KBM-7 (cell line): ENCODE results near the gene NUP42.
A peak's percentile ranks its signal among the peaks of the same experiment; 100 is the strongest.
"Not testable (repeated sequence)": the region's sequence is repeated elsewhere in the genome, so short reads cannot be mapped to it uniquely, and the experiment has no call there.

Source experiments
- DNase-seq: peaks from one replicate; pipeline ENCODE4 v3.0.0-alpha.2; 2015
- in situ Hi-C: fragments of 300-500 bp; cut with MboI; formaldehyde crosslinking; loops from 2 replicates; pipeline ENCODE4 v1.14.3; 2020; ENCODE audit warnings: low sequenced_read_pairs, low pct_unique_long_range_greater_than_20kb, mixed read lengths

Gene NUP42, protein sequence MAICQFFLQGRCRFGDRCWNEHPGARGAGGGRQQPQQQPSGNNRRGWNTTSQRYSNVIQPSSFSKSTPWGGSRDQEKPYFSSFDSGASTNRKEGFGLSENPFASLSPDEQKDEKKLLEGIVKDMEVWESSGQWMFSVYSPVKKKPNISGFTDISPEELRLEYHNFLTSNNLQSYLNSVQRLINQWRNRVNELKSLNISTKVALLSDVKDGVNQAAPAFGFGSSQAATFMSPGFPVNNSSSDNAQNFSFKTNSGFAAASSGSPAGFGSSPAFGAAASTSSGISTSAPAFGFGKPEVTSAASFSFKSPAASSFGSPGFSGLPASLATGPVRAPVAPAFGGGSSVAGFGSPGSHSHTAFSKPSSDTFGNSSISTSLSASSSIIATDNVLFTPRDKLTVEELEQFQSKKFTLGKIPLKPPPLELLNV

GRCh38 chr7:23181684-23182553, at the start of gene NUP42:
Gene NUP42 (plus strand): TSS chr7:23182048. CDS start chr7:23182086, 38 bp downstream.
- peak; percentile 99 for DNase-seq
- in situ Hi-C loops, result no loop called here

- in situ Hi-C loops, result no loop called here
- DNase-seq, result no peak
Measured at GRCh38 chr7:23133797-23134196, 48.1 kb upstream of the NUP42 start.

DNA sequence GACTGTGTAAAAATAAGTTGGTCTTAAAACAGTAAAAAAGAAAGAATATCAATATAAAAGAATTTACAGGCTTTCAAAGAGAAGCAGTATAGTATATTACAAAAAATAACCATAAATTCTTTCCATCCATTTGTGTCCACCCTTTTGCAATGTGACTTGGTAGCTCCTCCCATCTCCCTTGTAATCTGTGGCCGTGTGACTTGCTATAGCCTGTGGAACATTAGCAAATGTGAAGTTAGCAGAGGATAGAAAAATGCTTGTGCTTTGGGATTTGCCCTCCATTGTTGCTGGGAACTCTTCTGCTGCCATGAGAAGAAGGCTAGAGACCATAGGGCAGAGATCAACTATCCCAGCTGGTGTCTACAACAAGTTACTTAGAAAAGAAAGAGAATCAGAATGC, 46.1 kb upstream of the NUP42 start:
- in situ Hi-C loops, result no loop called here
- DNase-seq, result no peak

DNA sequence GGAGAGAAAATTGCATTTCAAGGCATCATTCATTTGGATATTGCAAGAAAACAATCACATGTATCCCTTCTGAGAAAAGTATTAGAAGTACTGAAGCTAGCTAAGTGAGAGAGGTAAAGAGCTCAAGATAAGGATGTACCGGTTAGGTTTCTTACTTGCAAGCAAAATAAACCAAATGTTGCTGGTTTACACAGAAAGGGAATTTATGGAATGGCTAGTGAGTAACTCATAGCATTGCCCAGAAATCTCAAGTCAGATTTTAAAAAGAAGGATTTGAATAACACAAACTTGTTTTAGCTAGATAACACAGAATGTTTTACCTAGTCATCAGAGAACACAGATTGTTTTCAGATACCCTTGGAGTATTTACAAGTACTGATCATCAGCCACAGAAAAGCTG, 45.6 kb upstream of the NUP42 start:
- in situ Hi-C loops, result no loop called here
- no peak for DNase-seq

DNA sequence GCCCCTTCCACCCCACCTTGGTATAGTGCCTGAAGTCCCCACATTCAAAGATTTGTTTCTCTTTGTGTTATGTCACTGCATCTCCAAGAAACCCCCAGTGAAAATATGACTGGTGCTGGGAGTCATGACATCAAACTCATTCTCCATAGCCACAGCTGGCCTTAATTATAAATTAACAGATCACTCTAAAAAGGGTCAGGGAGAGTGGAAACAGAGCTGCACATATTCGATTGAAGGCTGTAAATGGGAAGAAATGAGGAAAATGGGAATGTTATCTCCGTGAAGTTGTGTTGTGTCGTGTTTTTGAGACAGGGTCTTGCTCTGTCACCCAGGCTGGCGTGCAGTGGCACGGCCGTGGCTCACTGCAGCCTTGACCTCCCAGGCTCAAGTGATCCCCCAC, 24.2 kb upstream of the NUP42 start:
- in situ Hi-C loops, result no loop called here
- no peak for DNase-seq

DNA sequence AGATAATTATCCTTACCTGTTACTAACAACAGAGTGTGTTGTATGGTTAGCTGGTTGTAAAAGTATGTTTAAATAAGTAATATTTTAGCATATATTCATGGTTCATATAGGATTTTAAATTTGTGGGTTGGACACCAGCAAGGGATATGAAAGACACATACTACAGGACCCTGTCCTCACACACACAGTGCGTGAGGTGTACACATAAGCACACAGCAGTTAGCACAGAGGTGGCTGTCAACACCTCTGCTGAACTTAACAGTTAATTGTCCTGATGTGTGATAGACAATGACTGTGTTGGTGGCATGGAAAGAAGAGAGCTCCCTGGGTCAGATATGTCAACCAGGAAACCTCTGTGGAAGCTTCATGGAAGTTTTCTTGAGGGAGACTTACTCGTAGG, 23.3 kb upstream of the NUP42 start:
- in situ Hi-C loops, result no loop called here
- DNase-seq, result no peak

- no peak for DNase-seq
- in situ Hi-C loops, result no loop called here
Measured at GRCh38 chr7:23161482-23161881, 20.4 kb upstream of the NUP42 start.

DNA sequence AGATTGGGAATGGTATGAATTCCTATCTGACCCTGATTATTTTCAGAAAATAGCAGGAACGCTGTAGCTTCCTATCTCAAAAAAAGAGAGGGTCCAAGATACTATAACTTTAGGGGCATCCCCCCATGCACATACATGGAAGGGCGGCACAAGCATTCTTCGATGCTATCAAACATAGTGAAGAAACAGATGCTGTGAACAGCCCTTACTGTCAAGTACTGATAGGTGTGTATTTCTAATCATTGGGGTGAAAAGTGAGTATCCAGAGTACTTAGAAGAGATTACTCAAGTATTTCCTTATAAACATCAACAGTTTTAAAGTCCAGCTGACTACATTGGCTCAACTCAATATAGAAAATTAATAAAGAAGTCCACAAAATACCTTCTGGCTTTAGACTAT, 17.0 kb upstream of the NUP42 start:
- in situ Hi-C loops, result no loop called here
- no peak for DNase-seq

- DNase-seq, result no peak
- in situ Hi-C loops, result no loop called here
Measured at GRCh38 chr7:23165316-23165715, 16.5 kb upstream of the NUP42 start.

DNA sequence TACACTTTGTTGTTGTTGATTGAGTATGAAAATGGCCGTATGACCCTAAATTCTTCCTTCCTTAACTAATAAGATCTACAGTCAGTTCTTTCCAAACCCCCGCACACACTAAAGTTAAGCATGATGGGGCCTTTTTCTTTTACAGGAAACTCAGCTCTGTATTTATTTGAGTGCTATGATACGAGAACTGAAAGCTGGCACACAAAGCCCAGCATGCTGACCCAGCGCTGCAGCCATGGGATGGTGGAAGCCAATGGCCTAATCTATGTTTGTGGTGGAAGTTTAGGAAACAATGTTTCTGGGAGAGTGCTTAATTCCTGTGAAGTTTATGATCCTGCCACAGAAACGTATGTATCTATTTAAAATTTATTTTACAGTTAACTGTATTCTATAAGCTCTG, 14.2 kb upstream of the NUP42 start:
- DNase-seq, result no peak
- in situ Hi-C loops, result no loop called here

DNA sequence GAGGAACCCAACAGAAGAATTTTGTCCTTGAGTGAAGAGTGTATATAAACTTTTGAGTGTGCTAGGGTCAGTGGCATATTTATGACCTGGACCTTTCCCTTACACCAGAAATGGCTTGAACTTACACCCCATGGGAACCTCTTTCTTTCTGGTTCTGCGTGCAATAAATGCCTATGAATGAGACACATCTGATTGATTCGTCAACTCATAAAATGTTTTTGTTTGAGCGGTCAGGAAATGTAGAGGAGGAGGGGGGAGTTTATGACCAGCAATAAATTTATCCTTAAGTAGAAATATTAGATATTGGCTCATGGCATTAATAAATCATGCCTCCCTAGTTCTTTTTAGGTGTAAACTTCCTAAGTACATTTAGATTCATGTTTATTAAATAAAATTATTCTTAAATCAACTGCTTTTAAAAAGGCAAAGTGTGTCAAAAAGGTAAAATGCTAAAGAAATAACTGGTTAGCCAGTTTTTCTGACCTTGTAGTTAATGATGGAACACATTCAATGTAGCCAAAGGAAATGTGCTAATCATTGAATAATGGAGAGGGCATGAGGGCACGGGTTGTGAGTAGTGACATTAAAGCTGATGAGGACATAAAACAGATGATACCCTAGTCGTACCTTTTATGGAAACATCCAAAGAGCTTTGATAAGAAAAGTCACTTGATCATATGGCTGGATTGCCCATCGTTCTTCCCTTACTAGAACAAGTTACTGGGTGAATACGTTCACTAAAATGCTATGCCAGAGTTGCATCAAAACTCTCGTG, 13.6 kb upstream of the NUP42 start:
- no peak for DNase-seq
- in situ Hi-C loops, result no loop called here

GRCh38 chr7:23175938-23176337, 5.9 kb upstream of the NUP42 start:
- in situ Hi-C loops, result no loop called here
- DNase-seq, result peak; percentile 61

DNA sequence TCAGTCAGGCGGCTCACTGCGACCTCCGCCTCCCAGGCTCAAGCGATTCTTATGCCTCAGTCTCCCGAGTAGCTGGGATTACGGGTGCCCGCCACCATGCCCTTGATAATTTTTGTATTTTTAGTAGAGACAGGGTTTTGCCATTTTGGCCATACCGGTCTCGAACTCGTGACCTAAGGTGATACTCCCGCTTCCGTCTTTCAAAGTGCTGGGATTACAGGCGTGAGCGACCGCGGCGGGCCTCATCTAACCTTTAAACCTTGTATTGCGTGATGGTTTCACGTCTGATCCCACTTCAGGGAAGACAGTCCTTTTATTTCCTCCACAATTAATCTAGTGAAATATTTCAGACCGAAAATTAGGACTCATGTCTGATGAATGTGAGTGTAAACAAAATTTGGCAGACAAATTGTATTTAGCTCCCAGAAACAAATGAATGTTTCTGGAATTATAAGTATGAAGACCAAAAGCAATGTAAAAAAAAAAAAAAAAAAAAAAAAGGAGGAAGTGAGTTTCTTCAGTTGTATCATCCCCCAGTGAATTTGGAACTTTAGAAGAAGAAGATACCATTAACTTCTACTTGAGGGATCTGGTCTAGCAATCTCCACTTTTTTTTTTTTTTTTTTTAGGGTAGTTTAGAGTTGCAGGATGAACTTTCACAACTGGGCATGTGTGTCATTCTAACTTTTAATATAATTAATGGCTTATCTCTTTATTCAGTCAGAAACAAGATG, 1.6 kb downstream of the NUP42 start:
- peak; percentile 57 for DNase-seq
- in situ Hi-C loops, result no loop called here

GRCh38 chr7:23184291-23184690, 2.4 kb downstream of the NUP42 start:
- no peak for DNase-seq
- in situ Hi-C loops, result no loop called here

- in situ Hi-C loops, result no loop called here
- peak; percentile 66 for DNase-seq
Measured at GRCh38 chr7:23184709-23185359, 3.0 kb downstream of the NUP42 start.

DNA sequence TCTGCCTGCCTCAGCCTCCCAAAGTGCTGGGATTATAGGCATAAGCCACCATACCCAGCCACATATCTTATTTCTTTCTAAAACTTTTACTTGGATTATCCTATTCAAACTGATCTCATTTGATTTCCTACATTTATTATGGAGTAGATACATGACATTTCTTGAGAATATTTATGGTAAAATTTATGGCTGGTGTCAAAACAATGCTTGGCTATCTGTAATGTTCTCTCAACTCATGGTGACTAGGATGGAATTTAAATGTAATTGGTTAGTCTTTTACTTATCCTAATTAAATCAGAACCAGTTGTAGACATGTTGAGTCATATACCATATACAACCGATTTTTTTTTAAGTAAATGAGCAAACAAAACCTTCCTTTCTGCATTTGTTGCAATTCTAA, 4.1 kb downstream of the NUP42 start:
- in situ Hi-C loops, result no loop called here
- no peak for DNase-seq

DNA sequence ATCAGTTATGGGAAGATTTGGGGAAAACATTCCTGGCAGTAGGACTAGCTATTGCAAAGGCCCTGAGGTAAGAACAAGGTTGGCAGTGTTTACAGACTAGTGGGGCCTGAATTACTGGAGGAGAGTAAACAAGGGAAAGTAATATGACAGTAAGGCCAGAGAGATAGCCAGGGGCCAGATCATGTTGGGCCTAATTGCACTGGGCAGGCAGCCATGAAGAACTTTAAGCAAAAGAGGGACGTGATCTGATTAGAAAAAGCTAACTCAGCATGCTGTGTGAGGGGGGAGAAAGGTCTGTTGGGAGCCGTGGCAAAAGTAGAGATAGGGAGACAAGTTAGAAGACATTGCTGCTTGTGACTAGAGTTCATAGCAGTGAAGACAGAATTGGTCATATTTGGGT, 9.2 kb downstream of the NUP42 start:
- in situ Hi-C loops, result no loop called here
- DNase-seq, result no peak

GRCh38 chr7:23193650-23194227, 11.9 kb downstream of the NUP42 start:
- DNase-seq, in situ Hi-C loops: not testable (repeated sequence)
